ENCODE results near the gene HVCN1.
"Not testable (repeated sequence)": the region's sequence is repeated elsewhere in the genome, so short reads cannot be mapped to it uniquely, and the experiment has no call there.

HVCN1 gene

DNA sequence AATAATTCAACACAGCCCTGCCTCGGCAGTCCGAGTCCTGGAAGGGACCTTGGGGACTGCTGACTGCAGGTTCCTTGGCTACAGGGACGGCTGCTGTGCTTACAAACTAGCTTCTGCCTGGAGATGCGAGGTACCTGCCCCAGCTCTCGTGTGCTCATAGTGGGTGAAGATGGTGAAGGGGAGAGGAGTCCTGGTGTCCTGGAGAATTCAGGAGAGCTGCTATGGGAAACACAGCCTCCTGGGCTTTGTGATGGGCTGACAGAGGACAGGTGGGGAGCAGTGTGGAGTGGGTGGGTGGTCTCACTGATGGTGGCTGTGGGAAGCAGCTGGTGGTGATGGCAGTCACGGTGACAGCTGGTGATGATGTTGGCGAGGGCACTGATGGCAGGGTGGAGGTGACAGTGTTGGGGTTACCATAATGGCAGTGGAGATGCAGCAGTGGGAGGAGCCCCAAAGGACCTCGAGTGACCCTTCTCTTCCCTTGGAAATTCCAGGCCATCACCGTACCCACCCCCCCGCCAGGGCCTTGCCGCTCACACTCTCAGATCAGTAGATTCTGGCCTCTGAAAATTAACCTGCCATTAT lies 32.8 kb downstream of the HVCN1 start:
- TF ChIP-seq, protein P1, sequence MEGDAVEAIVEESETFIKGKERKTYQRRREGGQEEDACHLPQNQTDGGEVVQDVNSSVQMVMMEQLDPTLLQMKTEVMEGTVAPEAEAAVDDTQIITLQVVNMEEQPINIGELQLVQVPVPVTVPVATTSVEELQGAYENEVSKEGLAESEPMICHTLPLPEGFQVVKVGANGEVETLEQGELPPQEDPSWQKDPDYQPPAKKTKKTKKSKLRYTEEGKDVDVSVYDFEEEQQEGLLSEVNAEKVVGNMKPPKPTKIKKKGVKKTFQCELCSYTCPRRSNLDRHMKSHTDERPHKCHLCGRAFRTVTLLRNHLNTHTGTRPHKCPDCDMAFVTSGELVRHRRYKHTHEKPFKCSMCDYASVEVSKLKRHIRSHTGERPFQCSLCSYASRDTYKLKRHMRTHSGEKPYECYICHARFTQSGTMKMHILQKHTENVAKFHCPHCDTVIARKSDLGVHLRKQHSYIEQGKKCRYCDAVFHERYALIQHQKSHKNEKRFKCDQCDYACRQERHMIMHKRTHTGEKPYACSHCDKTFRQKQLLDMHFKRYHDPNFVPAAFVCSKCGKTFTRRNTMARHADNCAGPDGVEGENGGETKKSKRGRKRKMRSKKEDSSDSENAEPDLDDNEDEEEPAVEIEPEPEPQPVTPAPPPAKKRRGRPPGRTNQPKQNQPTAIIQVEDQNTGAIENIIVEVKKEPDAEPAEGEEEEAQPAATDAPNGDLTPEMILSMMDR (conservative IDR thresholded peaks at IDR 0.05; ENCODE audit: low read depth, low read length) = no peak
- H3K4me3 ChIP-seq (ENCODE audit: low read length) = no peak overlapping the region
- no peak for DNase-seq (ENCODE audit: low read depth)

DNA sequence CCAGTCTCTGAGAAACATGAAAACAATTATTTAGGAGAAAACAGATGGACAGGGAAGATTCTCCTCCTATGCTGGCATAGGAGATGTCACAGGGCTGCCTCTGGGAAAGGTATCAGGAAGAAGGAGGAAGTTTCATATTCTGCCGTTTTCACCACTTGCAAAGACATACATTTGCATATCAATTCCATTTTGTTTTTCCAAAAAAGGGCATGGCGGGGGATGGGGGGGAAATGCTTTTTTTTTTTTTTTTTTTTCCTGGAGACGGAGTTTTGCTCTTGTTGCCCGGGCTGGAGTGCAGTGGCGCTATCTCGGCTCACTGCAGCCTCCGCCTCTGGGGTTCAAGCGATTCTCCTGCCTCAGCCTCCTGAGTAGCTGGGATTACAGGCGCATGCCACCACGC lies 34.7 kb downstream of the HVCN1 start:
- H3K4me3 ChIP-seq (ENCODE audit: low read length); DNase-seq (ENCODE audit: low read depth): not testable (repeated sequence)

DNA sequence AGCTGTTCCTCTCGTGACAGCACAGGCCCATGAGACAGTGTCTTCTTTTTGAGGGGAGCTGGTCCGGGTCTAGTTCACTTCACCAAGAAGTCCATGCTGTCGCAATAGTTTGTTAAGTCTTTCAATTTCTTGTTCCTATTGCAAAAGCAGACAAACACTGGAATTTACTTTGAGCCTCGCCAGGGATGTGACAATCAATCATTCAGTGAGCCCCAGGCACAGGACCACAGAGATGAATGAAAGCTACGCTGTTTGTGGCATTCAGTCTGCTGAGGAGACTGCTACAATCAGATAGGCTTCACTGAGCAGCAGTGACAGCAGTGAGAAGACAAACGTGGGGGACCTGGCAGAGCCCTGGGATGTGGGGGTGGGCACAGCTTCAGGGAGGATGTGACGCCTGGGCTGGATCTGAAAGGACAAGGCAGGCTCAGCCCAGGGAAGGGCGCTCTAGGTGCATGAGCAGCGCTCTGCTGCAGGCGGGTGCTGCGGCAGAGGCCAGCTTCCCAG lies 39.5 kb downstream of the HVCN1 start:
- TF ChIP-seq, protein P1 (conservative IDR thresholded peaks at IDR 0.05; ENCODE audit: low read depth, low read length) = no peak
- DNase-seq (ENCODE audit: low read depth) = no peak
- no peak overlapping the region for H3K4me3 ChIP-seq (ENCODE audit: low read length)

DNA sequence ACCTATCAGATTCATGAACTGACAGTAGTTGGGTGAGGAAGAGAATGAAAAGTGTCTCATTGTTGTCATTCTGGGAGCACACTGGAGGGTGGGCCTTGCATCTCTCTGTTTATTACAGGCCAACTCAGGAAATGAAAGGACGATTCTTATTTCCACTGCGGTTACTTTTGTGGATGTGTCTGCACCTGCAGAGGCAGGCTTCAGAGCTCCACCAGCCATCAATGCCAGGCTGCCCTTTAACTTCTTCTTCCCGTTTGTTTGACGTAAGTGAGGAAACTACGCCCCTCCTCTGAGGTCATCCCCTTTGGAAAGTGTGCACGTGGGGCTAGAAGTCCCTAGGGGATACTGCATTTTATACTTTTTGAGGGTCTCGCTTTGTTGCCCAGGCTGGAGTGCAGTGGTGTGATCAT lies 41.3 kb downstream of the HVCN1 start:
- no peak overlapping the region for H3K4me3 ChIP-seq (ENCODE audit: low read length)
- no peak for DNase-seq (ENCODE audit: low read depth)
- TF ChIP-seq, protein P1 (conservative IDR thresholded peaks at IDR 0.05; ENCODE audit: low read depth, low read length) = no peak

DNA sequence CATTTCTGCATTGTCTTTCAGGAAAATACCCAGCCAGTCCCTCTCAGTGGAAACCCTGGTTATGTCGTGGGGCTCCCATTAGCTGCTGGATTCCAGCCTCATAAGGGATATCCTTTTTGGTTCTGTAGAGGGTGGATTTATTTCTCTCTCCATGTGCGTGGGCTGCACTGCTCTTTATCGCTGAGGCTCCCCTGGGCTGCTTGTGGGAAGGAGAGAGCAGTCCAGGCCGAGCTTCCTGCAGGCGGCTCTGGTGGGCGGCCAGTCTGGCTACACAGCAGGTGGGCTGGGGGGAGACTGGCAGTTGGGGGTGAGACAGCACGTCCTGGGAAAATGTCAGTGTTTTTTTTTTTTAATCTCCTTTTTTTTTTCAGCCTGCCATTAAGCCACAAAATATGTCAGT lies 47.4 kb downstream of the HVCN1 start:
- no peak overlapping the region for H3K4me3 ChIP-seq (ENCODE audit: low read length)
- no peak for DNase-seq (ENCODE audit: low read depth)
- TF ChIP-seq, protein P1 (conservative IDR thresholded peaks at IDR 0.05; ENCODE audit: low read depth, low read length) = no peak

DNA sequence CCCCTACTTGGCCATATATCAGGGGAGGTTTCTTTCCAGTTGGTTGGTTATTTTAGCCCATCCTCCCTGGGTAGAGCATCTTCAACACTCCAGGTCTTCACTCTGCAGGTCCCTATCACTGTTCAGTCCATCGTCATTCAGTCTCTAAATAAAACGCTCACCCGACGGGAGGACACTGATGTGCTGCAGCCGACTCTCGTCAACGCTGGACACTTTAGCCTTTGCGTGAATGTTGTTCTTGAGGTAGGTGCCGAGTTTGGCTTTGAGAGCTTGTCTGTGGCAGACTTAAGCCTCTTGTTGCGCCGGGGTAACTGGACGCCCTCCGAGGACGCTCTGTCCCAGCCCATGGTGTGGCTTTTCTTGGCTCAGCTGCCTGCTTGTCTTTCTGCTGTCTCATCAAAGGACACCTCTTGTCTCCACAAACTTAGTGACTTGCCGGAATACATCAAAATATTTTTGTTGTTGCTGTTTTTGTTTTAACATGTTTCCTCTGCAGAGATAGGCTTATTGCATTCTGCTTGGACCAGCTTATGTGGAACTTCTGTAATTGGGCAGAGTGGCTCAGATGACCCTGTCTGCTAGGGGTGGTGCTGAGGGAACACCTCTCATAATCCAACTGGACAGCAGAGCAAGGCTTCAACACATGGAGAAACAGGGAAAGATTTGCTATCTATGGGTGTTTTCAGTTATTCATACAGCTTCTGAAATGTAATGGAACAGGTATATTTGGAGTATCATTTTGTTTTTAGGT lies 48.5 kb downstream of the HVCN1 start:
- TF ChIP-seq, protein P1 (conservative IDR thresholded peaks at IDR 0.05; ENCODE audit: low read depth, low read length) = no peak
- no peak overlapping the region for H3K4me3 ChIP-seq (ENCODE audit: low read length)
- no peak for DNase-seq (ENCODE audit: low read depth)

DNA sequence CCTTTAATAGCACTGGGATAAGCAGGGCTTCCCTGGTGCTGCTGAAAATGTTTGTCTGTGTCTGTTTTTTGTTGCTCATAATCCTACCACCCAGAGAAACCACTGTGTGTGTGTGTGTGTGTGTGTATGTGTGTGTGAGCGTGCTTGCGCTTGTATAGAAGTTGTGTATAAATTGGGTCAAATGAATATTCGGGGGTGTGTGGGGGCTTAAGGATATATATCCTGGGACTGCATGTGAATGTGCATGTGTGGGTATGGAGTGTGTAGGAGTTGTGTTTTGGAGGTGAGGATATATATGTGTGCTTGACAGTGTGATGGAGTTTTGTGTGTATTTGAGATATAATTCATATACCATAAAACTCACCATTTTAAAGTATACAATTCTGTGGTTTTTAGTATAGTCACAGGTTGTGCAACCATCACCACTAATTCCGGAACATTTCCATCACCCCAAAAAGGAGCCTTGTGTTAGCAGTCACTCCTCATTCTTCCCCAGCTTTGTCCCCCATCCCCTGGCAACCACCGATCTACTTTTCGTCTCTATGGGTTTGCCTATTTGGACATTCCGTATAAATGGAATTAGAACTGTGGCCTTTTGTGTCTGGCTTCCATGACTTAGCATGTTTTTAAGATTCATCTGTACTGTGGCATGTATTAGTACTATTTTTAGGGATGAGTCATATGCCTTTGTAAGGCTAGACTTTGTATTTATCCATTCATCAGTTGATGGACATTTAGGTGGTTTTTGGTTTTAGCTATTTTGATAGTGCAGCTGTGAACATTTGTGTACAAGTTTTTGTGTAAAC lies 49.4 kb downstream of the HVCN1 start:
- peak; percentile 21 for DNase-seq (ENCODE audit: low read depth)
- TF ChIP-seq, protein P1 (conservative IDR thresholded peaks at IDR 0.05; ENCODE audit: low read depth, low read length) = no peak
- no peak overlapping the region for H3K4me3 ChIP-seq (ENCODE audit: low read length)
